ENCODE results near the gene PRR4.

Gene PRR4, protein sequence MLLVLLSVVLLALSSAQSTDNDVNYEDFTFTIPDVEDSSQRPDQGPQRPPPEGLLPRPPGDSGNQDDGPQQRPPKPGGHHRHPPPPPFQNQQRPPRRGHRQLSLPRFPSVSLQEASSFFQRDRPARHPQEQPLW

GRCh38 chr12:10849425-10849878 lies at the start of gene PRR4:
Gene PRR4 (minus strand): TSS chr12:10849475. CDS start chr12:10849437, 38 bp downstream.
- no peak for DNase-seq

GRCh38 chr12:10896854-10897253 lies 47.6 kb upstream of the PRR4 start:
- DNase-seq: no peak

GRCh38 chr12:10891937-10892336 lies 42.7 kb upstream of the PRR4 start:
- DNase-seq: no peak

DNA sequence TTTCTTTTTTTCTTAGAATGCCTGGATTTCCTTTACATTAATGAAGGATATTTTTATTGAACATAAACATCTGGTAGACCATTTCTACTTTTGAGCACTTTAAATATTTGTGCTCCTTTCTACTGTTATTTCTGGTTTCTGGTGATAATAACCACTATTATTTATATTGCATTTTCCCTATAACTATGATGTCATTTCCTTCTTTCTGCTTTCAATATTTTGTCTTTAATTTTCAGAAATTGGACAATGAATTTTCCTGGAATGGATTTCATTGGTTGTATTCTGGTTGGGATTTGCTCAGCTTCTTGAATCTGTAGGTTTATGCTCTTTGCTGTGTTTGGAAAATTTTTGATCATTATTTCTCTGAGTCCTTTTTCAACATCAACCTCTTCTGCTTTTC lies 40.0 kb upstream of the PRR4 start:
- no peak for DNase-seq

- DNase-seq: no peak
Measured at GRCh38 chr12:10884086-10884725, 34.9 kb upstream of the PRR4 start, which contains the start of gene PRH1. Gene PRH1 (minus strand): TSS chr12:10884255. CDS start chr12:10884217, 38 bp downstream.

DNA sequence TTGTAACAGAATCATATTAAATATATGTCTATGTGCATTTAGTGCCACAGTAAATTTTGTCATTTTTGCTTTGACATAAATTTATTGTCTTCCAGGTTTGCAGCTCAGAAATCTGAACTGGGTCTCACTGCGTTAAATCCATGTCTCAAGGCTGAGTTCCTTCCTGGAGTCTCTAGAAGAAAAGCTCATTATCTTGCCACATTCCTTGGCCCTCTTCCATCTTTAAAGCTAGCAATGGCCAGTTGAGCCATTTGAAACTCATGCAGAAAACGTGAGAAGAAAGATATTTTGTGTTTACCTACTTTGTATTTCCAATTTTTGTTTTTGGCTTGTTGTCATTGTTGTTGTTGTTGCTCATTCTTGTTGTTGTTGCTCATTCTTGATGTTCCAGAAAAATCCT lies 24.1 kb upstream of the PRR4 start:
- no peak for DNase-seq

DNA sequence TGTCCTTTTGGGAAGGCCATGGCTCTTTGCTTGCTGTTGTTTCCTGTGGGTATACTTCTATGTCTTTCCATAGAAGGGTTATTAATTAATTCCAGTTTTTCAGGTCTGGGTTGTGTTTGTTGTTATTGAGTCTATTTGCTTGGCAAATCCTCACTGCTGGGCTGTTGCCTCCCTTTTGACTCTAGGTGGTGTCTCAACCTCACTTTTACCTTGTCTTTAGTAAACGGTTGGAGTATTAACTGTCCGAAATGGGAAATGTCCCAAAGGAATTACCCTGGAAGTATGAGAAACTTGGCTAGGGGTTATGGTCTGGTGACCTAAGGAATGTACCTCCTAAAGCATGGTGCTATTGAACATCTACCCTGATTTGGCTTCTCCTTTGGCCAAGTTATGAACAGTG lies 18.1 kb upstream of the PRR4 start:
- no peak for DNase-seq

DNA sequence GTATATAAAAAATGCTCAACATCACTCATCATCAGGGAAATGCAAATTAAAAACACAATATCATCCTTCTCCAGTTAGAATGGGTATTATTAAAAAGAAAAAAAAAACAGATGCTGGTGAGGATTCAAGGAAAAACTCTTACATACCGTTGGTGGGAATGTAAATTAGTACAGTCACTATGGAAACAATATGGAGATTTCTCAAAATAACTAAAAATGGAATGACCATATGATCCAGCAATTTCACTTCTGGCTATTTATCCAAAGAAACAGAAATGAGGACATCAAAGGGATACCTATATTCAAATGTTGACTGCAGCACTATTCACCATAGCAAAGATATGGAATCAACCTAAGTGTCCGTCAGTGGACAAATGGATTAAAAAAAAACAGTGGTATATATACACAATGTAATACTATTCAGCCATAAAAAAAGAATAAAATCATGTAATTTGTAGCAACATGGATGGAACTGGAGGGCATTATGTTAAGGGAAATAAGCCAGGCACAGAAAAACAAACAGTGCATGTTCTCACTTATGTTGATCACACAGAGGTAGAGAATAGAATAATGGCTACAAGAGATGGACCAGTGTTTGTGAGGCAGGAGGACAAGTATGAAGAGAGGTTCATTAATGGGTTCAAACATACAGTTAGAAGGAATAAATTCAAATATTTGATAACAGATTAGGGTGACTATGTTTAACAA lies 14.4 kb upstream of the PRR4 start:
- no peak for DNase-seq

- no peak for DNase-seq
Measured at GRCh38 chr12:10861366-10861765, 12.1 kb upstream of the PRR4 start.

- no peak for DNase-seq
Measured at GRCh38 chr12:10855807-10856206, 6.5 kb upstream of the PRR4 start.

DNA sequence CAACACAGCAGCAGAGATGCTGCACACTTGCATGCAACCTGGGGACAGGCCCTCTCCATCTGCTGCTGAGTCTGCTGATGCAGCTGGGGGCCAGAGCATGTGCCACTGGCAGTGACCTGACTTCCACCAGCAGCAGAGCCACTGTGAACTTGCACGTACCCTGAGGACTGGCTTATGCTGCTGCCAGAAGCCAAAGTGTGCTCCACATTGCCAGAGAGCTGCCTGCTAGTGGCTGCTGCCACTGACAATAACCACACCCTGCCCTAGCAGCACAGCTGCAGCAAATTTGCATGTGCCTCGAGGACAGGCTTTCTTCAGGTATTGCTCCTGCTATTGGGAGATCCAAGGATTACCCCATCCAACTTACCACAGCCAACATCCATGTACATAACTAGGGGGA lies 4.5 kb upstream of the PRR4 start:
- no peak for DNase-seq

DNA sequence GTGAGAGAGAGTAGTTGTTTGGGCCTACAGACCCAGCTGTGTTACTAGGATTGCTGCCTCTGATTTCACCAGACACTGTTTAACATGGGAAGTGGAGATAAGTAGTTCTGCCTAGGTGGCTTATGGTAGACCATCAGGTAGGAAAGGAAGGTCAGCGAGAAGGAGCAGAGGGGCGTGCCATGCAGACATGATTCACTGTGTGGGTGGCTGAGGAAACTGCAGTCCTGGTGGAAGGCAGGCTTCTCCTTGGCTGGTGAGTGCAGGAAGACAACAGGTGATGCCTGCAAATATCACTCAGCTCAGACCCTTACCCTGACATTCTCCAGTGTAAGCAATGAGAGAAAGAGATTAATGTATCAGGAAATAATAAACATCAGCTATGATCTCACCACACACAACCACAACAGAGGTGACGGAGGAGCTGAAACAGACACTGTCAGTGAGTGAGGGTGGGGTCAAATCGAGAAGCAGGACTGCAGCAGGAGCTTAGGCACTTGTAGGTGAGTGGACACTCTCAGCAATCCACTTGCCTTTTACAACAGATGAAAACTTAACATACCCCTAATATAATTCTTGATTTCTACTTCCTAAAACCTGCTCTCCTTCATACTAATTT lies 2.1 kb upstream of the PRR4 start:
- no peak for DNase-seq

DNA sequence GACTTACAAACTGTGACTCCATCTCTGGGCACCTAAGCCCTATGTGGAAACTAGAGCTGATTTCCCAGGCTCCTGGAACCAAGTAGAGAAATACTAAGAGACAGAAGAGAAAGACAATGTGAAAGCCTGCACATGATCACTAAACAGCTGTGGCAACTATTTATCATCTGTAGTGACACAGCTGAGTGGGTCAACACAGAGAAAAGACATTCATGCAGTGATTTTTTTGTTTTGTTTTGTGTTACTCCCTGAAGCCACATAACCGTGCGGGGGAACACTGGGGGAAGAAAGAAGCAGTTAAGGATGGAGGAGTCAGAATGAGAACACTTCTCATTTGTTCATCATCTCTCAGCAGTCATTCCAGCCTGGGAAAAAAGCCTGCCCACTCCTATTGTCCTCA lies 1.5 kb downstream of the PRR4 start:
- no peak for DNase-seq

DNA sequence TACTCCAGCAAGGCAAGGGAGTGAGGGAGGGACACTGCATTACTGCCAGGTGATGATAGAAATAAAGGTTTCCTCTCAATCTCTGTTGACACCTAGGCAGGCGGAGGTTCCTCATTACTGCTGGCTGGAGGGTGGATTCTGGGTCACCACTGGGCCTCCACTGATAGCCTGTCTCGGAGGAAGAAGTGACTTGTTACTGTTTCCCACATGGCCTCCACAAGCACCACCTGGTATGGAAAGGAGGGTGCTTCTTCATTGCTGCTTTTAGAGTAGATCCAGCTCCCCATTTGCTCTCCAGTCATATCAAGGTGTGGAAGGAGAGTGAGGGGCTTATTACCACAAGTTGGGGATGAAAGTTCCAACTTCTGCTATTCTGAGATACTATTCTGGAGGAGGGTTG lies 6.4 kb downstream of the PRR4 start:
- no peak for DNase-seq

DNA sequence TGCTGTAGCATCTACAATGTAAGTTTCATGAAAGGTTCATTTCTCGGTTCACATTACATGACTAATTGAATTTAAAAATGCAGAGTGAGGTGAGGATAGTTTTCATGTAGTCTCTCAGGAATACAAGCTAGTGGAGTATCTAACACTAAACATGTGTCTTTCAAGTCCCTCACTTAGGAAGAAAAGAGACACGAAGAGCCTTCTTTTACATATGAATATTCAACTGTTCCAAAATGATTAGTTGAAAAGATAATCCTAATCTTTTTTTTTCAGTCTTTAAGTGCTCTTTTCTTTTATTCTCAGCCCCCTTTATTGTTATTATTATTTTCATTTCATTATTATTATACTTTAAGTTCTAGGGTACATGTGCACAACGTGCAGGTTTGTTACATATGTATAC lies 10.8 kb downstream of the PRR4 start:
- DNase-seq: no peak

DNA sequence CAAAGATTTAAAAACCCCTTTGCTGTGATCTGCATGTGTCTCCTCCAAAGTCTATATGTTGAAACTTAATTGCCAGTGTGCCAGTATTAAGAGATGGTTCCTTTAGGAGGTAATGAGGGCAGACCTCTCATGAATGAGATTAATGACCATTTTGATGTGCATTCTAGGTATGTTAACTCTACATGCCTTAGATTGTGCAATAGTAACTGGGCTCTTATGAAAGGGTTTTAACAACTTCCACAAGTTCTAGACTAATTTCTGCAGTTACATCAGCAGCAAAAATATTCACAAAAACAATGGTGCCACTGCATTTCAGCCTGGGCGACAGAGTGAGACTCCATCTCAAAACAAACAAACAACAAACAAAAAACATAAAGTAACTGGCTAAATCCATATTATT lies 19.3 kb downstream of the PRR4 start:
- DNase-seq: no peak

GRCh38 chr12:10826258-10826657 lies 23.0 kb downstream of the PRR4 start, which contains the start of gene TAS2R10:
Gene TAS2R10 (minus strand): TSS chr12:10826358. CDS start chr12:10826269, 89 bp downstream.
- no peak for DNase-seq

- DNase-seq: no peak
Measured at GRCh38 chr12:10824957-10825356, 24.3 kb downstream of the PRR4 start.

DNA sequence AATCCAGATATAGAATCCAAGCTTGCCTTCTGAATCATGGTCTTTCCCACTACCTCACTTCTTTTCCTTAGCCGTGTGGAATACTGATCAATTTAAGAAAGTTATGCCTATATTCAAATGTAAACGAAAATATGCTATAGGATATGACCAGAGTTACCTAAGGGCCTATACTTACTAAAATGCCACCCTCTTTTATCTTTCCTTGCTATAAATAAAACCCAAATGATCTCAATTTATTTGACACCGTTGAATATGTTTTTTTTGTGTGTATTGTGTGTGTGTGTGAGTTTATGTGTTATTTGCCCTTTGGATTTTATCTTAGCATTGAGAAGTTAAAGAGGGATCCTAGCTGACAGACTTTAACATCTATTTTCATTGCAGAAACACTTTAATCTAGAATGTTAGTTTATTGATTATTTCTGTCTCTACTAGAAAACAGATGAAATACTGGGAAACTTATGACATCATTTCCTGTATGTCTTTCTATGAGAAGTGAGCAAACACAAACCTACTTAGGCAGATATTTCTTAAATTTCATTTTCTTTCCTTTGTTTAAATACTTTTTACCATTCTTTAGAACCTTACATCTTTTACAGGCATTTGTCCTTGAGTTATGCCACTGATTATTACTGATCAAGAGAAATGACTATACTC lies 37.3 kb downstream of the PRR4 start:
- DNase-seq: no peak

DNA sequence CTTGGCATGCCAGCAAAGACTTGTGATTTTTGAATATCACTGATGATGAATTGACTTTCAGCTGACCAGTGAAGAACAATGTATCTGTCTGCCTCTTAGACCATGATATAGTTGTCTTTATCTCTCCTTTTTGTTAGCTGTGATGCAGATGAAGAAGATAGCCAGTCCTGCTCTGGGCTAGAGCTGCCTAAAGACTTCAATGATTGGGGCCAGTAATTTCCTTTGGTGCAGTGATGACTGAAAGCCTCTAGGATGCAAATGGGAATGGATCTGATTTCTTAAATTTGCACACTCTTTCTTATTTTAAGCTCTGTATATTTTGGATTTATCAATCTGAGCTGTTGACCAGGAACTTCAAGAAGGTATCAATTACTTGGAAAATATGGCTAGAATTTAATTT lies 39.2 kb downstream of the PRR4 start, which contains the start of gene TAS2R9:
Gene TAS2R9 (minus strand): TSS at position 101 of the 400 bp plus-strand sequence. CDS start 93 bp downstream, at position 8.
- DNase-seq: no peak

DNA sequence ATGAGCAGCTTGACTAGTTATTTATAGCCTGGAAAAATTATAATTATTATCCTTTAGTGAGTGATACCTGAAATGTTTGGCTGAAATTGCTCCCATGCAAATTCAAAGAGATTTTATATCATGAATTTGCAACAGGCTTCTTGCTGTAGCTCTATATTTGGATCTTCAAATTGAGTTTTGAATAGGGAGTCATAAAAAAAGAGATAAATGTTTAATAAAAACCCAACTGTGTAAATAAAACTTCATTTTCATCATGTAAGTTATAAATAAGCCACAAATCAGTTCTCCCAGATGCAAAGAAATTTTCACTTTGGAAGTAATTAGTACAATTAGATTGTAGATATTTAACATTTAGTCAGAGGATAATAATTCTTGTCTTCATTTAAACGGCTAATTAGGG lies 42.1 kb downstream of the PRR4 start, which contains the start of gene TAS2R8:
Gene TAS2R8 (minus strand): TSS at position 101 of the 400 bp plus-strand sequence. CDS start 306 bp downstream, outside the sequence.
- DNase-seq: no peak

DNA sequence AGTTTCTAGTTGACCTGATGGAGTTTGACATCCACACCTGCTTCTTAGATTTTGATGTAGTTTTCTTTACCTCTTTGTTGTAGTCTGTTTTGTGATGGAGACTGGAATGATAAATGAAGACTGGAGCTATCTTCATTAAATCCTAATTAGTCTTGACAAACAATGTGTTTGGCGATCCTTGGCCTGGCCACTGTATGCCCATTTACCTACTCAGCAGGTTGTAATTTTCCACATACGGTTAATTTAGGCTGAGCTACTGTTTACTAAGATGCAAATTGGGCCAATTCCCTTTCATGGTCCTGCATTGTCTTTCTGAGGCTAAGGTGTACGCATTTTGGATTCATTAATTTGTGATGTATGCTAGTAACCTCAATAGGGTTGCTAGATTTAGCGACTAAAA lies 46.7 kb downstream of the PRR4 start, which contains the start of gene TAS2R7:
Gene TAS2R7 (minus strand): TSS at position 41 of the 400 bp plus-strand sequence. CDS start 57 bp downstream, outside the sequence.
- DNase-seq: peak in 1 of 2 experiments; percentile 35

DNA sequence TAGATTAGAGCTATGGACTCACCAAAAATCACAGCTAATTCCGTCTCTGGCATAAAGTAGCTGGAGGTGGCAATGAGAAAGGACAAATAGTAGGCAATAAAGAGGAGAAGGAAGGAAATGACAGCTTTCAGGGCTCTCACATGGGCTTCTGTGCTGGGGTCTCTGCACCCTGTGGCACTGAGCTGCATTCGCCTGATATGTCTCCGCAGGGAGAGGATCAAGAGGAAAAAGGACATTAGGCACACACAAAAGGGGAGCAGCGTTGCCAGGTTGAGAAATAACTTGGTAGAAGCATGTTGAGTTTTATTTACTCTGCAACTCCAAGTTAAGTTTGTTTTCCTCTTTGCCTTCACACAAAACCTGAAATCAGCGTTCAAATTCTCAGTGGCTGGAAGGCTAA lies 47.5 kb downstream of the PRR4 start:
- no peak for DNase-seq
